GM21390 (cell line): ENCODE measurements around the gene TTLL12.

Source experiments
- ATAC-seq: cut with Tn5 transposase; IDR thresholded peaks from one replicate; pipeline ENCODE4 v1.9.1; 2021; ENCODE audit not compliant: unreplicated experiment

TTLL12 gene

GRCh38 chr22:43200555-43200954 is 13.6 kb upstream of the TTLL12 start:
- ATAC-seq = no peak

- ATAC-seq = no peak
These were observed 13.1 kb upstream of the TTLL12 start for GRCh38 chr22:43200031-43200430.

DNA sequence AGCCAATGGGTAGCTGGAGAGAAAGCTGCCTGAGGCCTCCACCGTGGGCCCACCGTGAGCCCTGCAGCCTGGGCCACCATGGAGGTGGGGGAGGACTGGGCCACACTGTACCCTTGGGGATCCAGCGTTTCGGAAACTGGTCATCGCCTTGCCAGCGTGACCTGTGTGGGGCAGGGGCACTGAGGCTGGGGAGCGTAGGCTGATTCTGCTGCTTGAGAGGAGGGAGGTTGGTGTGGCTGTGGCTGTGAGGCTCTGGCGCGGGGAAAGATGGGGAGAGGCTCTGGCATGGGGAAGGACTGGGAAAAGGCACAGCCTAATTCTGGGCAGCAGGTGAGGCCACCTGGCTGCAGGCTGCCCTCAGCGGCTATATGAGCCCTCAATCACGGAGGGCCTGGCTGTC is 12.6 kb upstream of the TTLL12 start:
- no peak for ATAC-seq

- no peak for ATAC-seq
These were observed 12.0 kb upstream of the TTLL12 start for GRCh38 chr22:43198936-43199335.

GRCh38 chr22:43198126-43198525 is 11.2 kb upstream of the TTLL12 start:
- ATAC-seq = no peak

DNA sequence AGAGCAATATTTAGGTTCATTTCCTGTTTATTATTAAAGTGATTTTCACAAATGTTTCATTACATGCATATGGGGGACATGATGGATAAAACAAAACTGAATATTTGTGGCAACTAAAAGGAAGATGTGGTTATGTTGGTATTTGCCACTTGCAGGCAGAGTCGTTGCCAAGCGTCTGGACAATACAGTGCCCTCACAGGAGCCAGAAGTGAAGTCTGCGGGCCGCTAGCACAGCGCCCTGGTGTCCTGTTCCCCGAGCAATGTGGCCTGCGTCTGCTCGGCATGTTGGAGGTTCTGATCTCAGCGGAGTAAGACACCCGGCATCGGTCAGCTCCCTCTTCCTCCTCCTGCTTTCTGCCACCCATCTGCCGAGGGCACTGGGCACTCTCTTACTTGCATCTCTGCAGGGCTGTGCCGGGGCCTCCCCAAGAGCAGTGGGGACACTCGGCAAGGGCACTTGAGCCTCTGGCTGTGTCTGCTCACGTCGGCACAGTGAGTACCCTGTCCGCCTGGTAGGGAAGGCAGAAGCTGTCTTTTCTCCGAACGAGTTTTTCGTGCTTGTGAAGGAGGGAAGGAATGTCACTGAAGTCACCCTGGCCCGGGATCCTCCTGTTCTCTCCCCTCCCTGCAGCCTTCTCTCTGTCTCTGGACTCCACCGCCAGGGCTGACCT is 10.5 kb upstream of the TTLL12 start:
- ATAC-seq = no peak

GRCh38 chr22:43191831-43192230 is 4.9 kb upstream of the TTLL12 start:
- ATAC-seq = no peak

GRCh38 chr22:43188829-43189545 is 2.1 kb upstream of the TTLL12 start:
- ATAC-seq = no peak

DNA sequence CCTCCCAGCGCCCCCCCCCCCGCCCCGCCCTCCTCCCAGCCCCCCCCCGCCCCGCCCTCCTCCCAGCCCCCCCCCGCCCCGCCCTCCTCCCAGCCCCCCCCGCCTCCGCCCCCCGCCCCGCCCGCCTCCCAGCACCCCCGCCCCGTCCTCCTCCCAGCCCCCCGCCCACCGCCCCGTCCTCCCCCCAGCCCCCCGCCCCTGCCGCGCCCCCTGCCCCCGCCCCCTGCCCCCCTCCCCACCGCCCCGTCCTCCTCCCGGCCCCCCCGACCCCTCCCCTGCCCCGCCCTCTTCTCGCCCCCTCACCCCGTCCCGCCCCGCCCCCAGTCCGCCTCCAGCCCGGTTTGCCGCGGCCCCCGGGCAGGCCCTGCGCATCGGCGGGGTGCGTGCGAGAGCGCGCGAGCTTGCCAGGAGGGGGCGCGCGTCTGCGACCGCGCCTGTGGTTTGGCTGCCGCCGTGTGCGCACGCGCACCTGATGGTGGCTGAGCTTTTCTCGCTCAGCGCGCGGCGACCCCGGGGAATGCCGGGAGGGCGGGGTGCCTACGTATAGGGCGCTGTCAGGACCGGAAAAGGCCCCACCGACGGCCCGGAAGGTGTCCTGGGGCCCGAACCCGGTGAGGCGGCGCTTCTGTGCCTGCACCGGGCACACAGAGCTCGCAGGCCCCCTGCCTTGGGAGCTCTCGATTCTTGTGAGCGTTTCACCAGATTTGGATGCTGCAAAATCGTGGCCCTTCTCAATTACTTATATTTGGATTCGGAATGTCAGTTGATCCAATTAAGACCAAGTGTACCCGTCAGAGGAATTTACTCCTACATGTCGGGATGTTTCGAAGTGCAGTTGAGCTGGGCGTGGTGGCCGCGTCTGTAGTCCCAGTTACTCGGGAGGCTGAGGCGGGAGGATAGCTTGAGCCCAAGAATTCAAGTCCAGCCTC is 501 bp upstream of the TTLL12 start:
- peak; percentile 82 for ATAC-seq

DNA sequence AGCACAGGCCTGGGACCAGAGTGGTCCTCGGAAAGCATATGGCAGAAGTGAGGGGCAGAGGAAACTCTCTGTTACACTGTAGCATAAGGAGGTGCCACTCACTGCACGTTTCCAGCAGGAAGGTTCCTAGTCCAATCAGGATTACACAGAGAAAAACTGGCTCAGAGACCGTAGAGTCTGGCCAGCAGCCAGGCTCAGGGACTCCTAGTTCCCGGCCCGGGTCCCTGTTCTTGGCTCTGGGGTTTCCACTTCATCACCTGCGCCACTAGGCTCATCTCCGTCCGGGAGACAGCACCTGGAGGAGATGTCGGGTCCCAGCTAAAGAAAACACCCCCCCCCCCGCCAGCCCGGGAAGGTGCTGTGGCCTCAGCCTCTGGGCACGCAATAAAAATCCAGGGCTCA is 1.1 kb downstream of the TTLL12 start:
- no peak for ATAC-seq

GRCh38 chr22:43183496-43184277 is 3.2 kb downstream of the TTLL12 start:
- ATAC-seq = no peak

DNA sequence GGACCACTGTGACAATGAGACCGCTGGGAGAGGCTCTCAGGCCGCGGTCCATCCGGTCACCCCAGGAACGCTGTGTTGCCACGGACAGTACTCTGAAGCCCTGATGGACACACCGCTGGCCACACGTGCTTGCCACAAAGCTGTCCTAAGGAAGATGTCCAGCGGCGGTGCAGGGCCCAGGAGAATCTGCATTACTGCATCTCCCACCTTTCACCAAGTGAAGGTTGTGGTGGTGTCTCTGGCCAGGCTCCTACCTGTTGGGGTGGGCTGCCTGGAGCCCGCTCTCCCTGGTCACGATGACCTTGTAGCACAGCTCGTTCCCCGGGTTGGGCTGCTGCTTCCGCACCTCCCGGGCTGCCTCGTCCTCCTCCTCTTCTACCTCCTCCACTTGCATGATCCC is 4.2 kb downstream of the TTLL12 start:
- ATAC-seq = no peak

GRCh38 chr22:43182118-43182517 is 4.8 kb downstream of the TTLL12 start:
- ATAC-seq = no peak

GRCh38 chr22:43181321-43182076 is 5.4 kb downstream of the TTLL12 start:
- ATAC-seq = no peak

DNA sequence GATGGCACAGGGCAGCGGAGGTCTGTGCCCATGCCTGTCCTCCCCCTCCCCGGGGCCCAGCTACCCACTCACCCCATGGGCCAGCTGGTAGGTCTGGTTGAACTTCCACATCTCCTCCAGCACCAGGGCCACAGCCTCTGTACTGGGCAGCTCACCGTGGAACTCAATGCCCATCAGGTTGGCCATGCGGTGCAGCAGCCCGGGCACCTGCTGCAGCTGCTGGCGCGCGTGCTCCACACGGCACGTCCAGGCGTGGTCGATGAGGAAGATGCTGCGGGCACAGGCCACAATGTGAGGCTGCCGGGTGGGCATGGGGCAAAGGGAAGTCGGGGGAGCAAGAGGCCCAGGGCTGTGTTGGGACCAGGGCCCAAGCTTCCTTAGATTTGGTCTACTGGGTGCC is 6.3 kb downstream of the TTLL12 start:
- no peak for ATAC-seq

DNA sequence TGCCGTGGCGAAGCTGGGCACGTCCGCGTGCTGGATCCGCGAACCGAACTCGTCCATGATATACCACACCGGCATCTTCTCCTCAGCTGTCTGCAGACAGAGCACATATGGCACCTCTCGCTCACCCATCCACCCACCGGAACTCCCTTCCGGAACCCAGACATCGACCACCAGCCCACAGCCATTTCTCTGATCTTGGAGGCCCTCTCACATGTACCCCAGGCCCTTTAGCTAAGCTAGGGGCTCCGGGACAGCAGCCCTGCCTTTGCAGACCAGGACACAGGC is 7.1 kb downstream of the TTLL12 start:
- no peak for ATAC-seq

DNA sequence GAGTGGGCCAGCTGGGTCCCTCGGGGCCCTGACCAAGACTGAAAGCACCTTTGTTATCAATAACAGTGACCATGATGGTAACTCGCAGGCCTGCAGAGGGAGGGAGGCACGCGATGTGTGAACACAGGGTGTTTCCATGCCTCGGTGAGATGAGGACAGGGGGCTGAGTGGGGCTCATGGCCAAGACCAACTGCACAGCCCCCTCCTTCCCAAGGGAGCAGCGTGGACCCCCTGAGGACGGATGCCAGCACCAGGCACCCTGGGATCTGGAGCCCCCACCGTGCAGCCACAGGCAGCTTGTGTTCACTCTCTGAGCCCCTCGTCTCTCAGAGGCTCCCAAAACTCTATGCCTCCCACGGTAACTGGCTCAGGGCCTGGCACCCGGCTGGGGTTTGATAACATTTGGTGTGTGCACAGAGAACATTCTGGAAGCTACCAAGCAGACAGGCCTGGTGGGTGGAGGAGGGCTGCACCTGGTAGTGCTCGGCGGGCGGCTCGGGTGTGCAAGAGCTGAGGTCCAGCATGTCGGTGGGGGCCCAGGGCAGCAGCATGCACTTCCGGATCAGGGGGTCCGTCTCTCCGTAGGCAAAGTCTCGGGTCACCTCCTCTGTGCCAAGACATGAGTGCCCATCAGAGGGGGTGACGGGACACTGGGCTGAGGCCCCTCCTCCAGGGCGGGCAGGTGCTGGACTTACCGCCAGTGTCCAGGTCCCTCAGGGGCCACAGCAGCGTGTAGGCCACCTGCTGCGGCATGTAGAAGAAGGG is 7.6 kb downstream of the TTLL12 start:
- no peak for ATAC-seq

DNA sequence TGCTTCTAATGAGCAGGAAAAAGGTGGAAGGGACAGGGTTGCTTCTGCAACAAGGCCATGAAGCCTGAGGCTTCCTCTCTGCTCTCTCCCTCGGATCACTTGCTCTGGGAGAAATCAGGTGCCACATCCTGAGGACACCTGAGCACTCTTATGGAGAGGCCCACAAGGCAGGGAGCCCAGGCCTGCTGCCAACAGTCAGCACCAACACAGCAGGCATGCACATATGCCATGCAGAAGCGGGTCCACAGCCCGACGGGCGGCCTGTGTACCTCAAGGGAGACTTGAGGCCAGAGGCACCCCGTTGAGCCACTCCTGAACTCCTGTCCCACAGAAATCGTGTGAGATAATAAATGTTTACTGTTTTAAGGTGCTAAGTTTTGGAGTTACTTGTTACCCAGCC is 9.5 kb downstream of the TTLL12 start:
- ATAC-seq = no peak

DNA sequence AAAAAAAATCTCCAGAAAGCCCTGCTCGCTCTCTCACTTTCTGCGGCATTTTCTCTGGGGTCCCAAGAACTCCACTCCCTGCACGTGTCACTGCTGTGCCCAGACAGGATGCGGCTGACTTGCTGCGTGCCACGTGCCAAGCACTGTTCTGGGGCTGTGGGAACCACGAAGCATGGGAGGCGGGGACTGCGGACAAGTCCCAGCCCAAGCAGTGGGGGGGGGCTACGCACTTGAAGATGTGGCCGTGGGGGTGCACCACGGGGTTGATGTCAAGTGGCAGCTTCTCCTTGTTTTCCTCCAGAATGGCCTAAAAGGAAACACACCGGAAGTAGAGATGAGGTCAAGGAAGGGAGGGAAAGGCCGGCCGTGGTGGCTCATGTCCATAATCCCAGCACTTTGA is 10.8 kb downstream of the TTLL12 start:
- no peak for ATAC-seq
